DOHH2 (cell line): ENCODE results near the gene RAD51.

Experiments used
- H3F3A ChIP-seq: fragments of 200-600 bp; sonication (generic), shearing (Covaris generic); 2 replicates; pipeline ENCODE4 v1.6.0; 2016; ENCODE audit warnings: antibody characterized with exemption, mild to moderate bottlenecking; ENCODE audit not compliant: control insufficient read depth, insufficient read depth
- H3K27ac ChIP-seq: fragments of 200-600 bp; sonication (generic); 2 replicates; pipeline ENCODE4 v1.5.1; 2014; ENCODE audit warnings: low read depth, mild to moderate bottlenecking, low read length, moderate library complexity
- H3K27me3 ChIP-seq: fragments of 200-600 bp; sonication (generic); 2 replicates; pipeline ENCODE4 v1.6.1; 2014; ENCODE audit warnings: mild to moderate bottlenecking, low read length, mixed read lengths; ENCODE audit not compliant: control insufficient read depth
- H3K36me3 ChIP-seq: fragments of 200-600 bp; sonication (generic); 2 replicates; pipeline ENCODE4 v1.6.1; 2014; ENCODE audit warnings: mild to moderate bottlenecking, low read length, moderate library complexity, mixed read lengths; ENCODE audit not compliant: control insufficient read depth
- H3K4me1 ChIP-seq: fragments of 200-600 bp; sonication (generic); 2 replicates; pipeline ENCODE4 v1.6.1; 2014; ENCODE audit warnings: mild to moderate bottlenecking, low read length, mixed read lengths; ENCODE audit not compliant: control insufficient read depth
- H3K4me2 ChIP-seq: fragments of 200-600 bp; sonication (generic); 2 replicates; pipeline ENCODE4 v1.6.0; 2014; ENCODE audit warnings: mild to moderate bottlenecking, low read length, moderate library complexity
- H3K4me3 ChIP-seq: fragments of 200-600 bp; sonication (generic); 2 replicates; pipeline ENCODE4 v1.5.1; 2014; ENCODE audit warnings: mild to moderate bottlenecking, low read length, mixed read lengths
- H3K79me2 ChIP-seq: fragments of 200-600 bp; sonication (generic); 2 replicates; pipeline ENCODE4 v1.6.1; 2014; ENCODE audit warnings: mild to moderate bottlenecking, low read length, mixed read lengths; ENCODE audit not compliant: control insufficient read depth
- H3K9me2 ChIP-seq: fragments of 200-600 bp; sonication (generic); replicated peaks from 2 replicates; pipeline ENCODE4 v1.6.1; 2014; ENCODE audit warnings: mild to moderate bottlenecking, low read length, mixed read lengths; ENCODE audit not compliant: control insufficient read depth
- H3K9me3 ChIP-seq: fragments of 200-600 bp; sonication (generic); 2 replicates; pipeline ENCODE4 v1.6.1; 2014; ENCODE audit warnings: antibody characterized with exemption, low read length, mixed read lengths; ENCODE audit not compliant: control insufficient read depth, insufficient read depth
- H4K20me1 ChIP-seq: fragments of 200-600 bp; sonication (generic); 2 replicates; pipeline ENCODE4 v1.6.0; 2014; ENCODE audit warnings: low read depth, mild to moderate bottlenecking, antibody characterized with exemption, low read length, moderate library complexity; ENCODE audit not compliant: control insufficient read depth, insufficient read depth
- CTCF ChIP-seq: fragments of 200-600 bp; sonication (generic); IDR thresholded peaks from one replicate; pipeline ENCODE4 v1.5.1; 2014; ENCODE audit warnings: antibody characterized with exemption, mild to moderate bottlenecking, low read depth, low read length; ENCODE audit not compliant: poor library complexity, severe bottlenecking
- EZH2phosphoT487 ChIP-seq: fragments of 200-600 bp; sonication (generic); IDR thresholded peaks from 2 replicates; pipeline ENCODE4 v1.6.1; 2017; ENCODE audit warnings: borderline replicate concordance, mild to moderate bottlenecking, antibody characterized with exemption, low read length, moderate library complexity, mixed read lengths

The RAD51 gene

GRCh38 chr15:40775740-40776536 lies 81.0 kb downstream of the RAD51 start:
- no peaks in the 10 kb centered on the region for H3K9me2 ChIP-seq
- no peak overlapping the region for H3K4me2 ChIP-seq
- 0 out of 2 replicates have a peak, but pooled peaks cover 6% of the 10 kb centered on the region for H3F3A ChIP-seq
- H3K9me3 ChIP-seq, result no peaks in the 10 kb centered on the region
- H3K79me2 ChIP-seq, result no peaks in the 10 kb centered on the region
- no peaks in the 10 kb centered on the region for H4K20me1 ChIP-seq
- no peak for TF ChIP-seq EZH2phosphoT487
- no peak for TF ChIP-seq CTCF
- H3K4me1 ChIP-seq, result peaks cover 18% of the 10 kb centered on the region
- H3K27ac ChIP-seq, result no peak overlapping the region
- peaks cover 46% of the 10 kb centered on the region for H3K36me3 ChIP-seq
- H3K27me3 ChIP-seq, result no peaks in the 10 kb centered on the region
- no peak overlapping the region for H3K4me3 ChIP-seq

- H3K9me2 ChIP-seq, result no peaks in the 10 kb centered on the region
- no peak overlapping the region for H3K4me3 ChIP-seq
- H3K79me2 ChIP-seq, result no peaks in the 10 kb centered on the region
- 0 out of 2 replicates have a peak, but pooled peaks cover 6% of the 10 kb centered on the region for H3F3A ChIP-seq
- peaks cover 39% of the 10 kb centered on the region for H3K36me3 ChIP-seq
- H3K9me3 ChIP-seq, result no peaks in the 10 kb centered on the region
- peaks cover 11% of the 10 kb centered on the region for H3K4me1 ChIP-seq
- no peak overlapping the region for H3K27ac ChIP-seq
- TF ChIP-seq CTCF (no peak), EZH2phosphoT487 (no peak)
- no peaks in the 10 kb centered on the region for H3K27me3 ChIP-seq
- H4K20me1 ChIP-seq, result no peaks in the 10 kb centered on the region
- H3K4me2 ChIP-seq, result no peak overlapping the region
Observed at GRCh38 chr15:40776537-40777141, 81.7 kb downstream of the RAD51 start.
